WI38 (cell line): ENCODE results near the gene RHOA.

ENCODE experiments used
- H3K4me3 ChIP-seq: 2 replicates; pipeline ENCODE4 v1.5.1; 2011; ENCODE audit warnings: low read depth, mild to moderate bottlenecking, control low read depth, low read length
- CTCF ChIP-seq: IDR thresholded peaks from 2 replicates; pipeline ENCODE4 v1.5.1; 2012; ENCODE audit warnings: low read depth, mild to moderate bottlenecking, control low read depth, low read length

The RHOA gene

GRCh38 chr3:49346797-49347251 lies 65.0 kb downstream of the RHOA start:
- TF ChIP-seq CTCF, result no peak

GRCh38 chr3:49343163-49343562 lies 68.6 kb downstream of the RHOA start:
- H3K4me3 ChIP-seq, result no peak overlapping the region
- TF ChIP-seq CTCF, result no peak

More at GRCh38 chr3:49346797-49347251, 65.0 kb downstream of the RHOA start:
- H3K4me3 ChIP-seq, result no peak overlapping the region

- H3K4me3 ChIP-seq, result no peak overlapping the region
- TF ChIP-seq CTCF, result no peak
Measured at GRCh38 chr3:49341996-49342395, 69.8 kb downstream of the RHOA start.

- peak within 1 kb of the TSS; percentile 91 for H3K4me3 ChIP-seq
- 0 out of 2 replicates have a peak, but pooled peaks have one; percentile 41 for TF ChIP-seq CTCF
Measured at GRCh38 chr3:49339941-49340800, 71.6 kb downstream of the RHOA start, which contains the start of gene USP4. Gene USP4 (minus strand): TSS chr3:49340053. CDS start chr3:49340024, 29 bp downstream.

GRCh38 chr3:49339581-49339940 lies 72.2 kb downstream of the RHOA start:
- TF ChIP-seq CTCF, result no peak
- H3K4me3 ChIP-seq, result peak overlapping the region; percentile 91

- no peak overlapping the region for H3K4me3 ChIP-seq
- no peak for TF ChIP-seq CTCF
Measured at GRCh38 chr3:49333916-49334633, 77.7 kb downstream of the RHOA start.

- no peak overlapping the region for H3K4me3 ChIP-seq
- no peak for TF ChIP-seq CTCF
Measured at GRCh38 chr3:49333091-49333490, 78.7 kb downstream of the RHOA start.
